IMR-90 (cell line): Measurements from ENCODE around the gene OPA3. TPM values are rescaled to one million over a fixed set of nuclear protein-coding genes. Genes with fewer than 3 reads are reported as not detected.

Experiments used
- ATAC-seq: fragments of 200-7000 bp; cut with Tn5 transposase; 2 replicates; pipeline ENCODE4 v1.9.1; 2020; ENCODE audit warnings: low read depth, mild to moderate bottlenecking, moderate library complexity
- BruUV-seq: library from RNA; stranded (reverse); fragments of 400-500 nt; replicated peaks from 2 replicates; lab custom pipeline; 2021; lab: Mats Ljungman, UMichigan
- CTCF ChIA-PET: fragments of 300-600 bp; formaldehyde crosslinking; extraction: SDS; loops from one replicate; lab custom pipeline; 2021; ENCODE audit warnings: antibody characterized with exemption; lab: Yijun Ruan, JAX
- POLR2A ChIA-PET: fragments of 300-600 bp; sonication (Branson Sonifier 250); formaldehyde crosslinking; loops from one replicate; lab custom pipeline; 2022; ENCODE audit warnings: antibody characterized with exemption; ENCODE audit not compliant: unreplicated experiment; lab: Charles Lee
- DNase-seq: peaks from one replicate; pipeline ENCODE4 v3.0.0; 2013
- H2AFZ ChIP-seq: replicated peaks from 2 replicates; pipeline ENCODE3; 2013; ENCODE audit warnings: low read length, mild to moderate bottlenecking; ENCODE audit not compliant: poor library complexity
- H2AK5ac ChIP-seq: 2 replicates; pipeline ENCODE4 v1.6.1; 2013; ENCODE audit warnings: low read depth, low read length, inconsistent platforms
- H2AK9ac ChIP-seq: replicated peaks from 2 replicates; pipeline ENCODE3; 2013; ENCODE audit warnings: mild to moderate bottlenecking, low read depth, low read length, moderate library complexity; ENCODE audit not compliant: poor library complexity
- H2BK120ac ChIP-seq: 2 replicates; pipeline ENCODE4 v1.6.1; 2013; ENCODE audit warnings: low read depth, low read length, inconsistent platforms
- H2BK15ac ChIP-seq: 3 replicates; pipeline ENCODE4 v1.6.1; 2013; ENCODE audit warnings: low read depth, low read length, inconsistent platforms
- H2BK20ac ChIP-seq: 2 replicates; pipeline ENCODE4 v1.6.1; 2013; ENCODE audit warnings: low read depth, mild to moderate bottlenecking, inconsistent platforms, low read length, moderate library complexity
- H2BK5ac ChIP-seq: 2 replicates; pipeline ENCODE4 v1.6.1; 2013; ENCODE audit warnings: mild to moderate bottlenecking, low read depth, low read length, inconsistent platforms; ENCODE audit not compliant: poor library complexity, severe bottlenecking
- H3K14ac ChIP-seq: replicated peaks from 2 replicates; pipeline ENCODE4 v1.6.1; 2013; ENCODE audit warnings: low read depth, low read length, inconsistent platforms
- H3K18ac ChIP-seq: 2 replicates; pipeline ENCODE4 v1.6.1; 2013; ENCODE audit warnings: low read depth, low read length, control low read depth
- H3K23ac ChIP-seq: 2 replicates; pipeline ENCODE4 v1.6.1; 2013; ENCODE audit warnings: low read depth, low read length, inconsistent platforms
- H3K27ac ChIP-seq: 2 replicates; pipeline ENCODE4 v1.5.1; 2013; ENCODE audit warnings: mild to moderate bottlenecking, control low read depth, low read length; ENCODE audit not compliant: insufficient read depth
- H3K27me3 ChIP-seq: 2 replicates; pipeline ENCODE4 v1.6.1; 2013; ENCODE audit warnings: low read length; ENCODE audit not compliant: control insufficient read depth, insufficient read depth
- H3K36me3 ChIP-seq: 2 replicates; pipeline ENCODE4 v1.6.1; 2013; ENCODE audit warnings: low read length, mixed read lengths; ENCODE audit not compliant: control insufficient read depth, insufficient read depth
- H3K4ac ChIP-seq: 2 replicates; pipeline ENCODE4 v1.6.1; 2013; ENCODE audit warnings: low read depth, low read length, inconsistent platforms
- H3K4me1 ChIP-seq: 2 replicates; pipeline ENCODE4 v1.6.1; 2013; ENCODE audit warnings: low read length, mixed read lengths; ENCODE audit not compliant: control insufficient read depth, insufficient read depth
- H3K4me2 ChIP-seq: 2 replicates; pipeline ENCODE4 v1.6.1; 2013; ENCODE audit warnings: low read depth, mild to moderate bottlenecking, control low read depth, low read length, moderate library complexity
- H3K4me3 ChIP-seq: 2 replicates; pipeline ENCODE4 v1.5.1; 2013; ENCODE audit warnings: low read depth, mild to moderate bottlenecking, control low read depth, low read length, moderate library complexity; ENCODE audit not compliant: insufficient read depth
- H3K56ac ChIP-seq: 2 replicates; pipeline ENCODE4 v1.6.1; 2013; ENCODE audit warnings: low read length, inconsistent platforms; ENCODE audit not compliant: insufficient read depth; ENCODE audit errors: extremely low read depth
- H3K79me1 ChIP-seq, 2 experiments: 2 replicates each; pipeline ENCODE4 v1.6.1; 2013; ENCODE audit warnings: low read length in 2 of 2, inconsistent platforms in 1 of 2, low read depth in 1 of 2
- H3K9ac ChIP-seq: 2 replicates; pipeline ENCODE4 v1.6.1; 2013; ENCODE audit warnings: low read depth, low read length, control low read depth
- H3K9me1 ChIP-seq: 2 replicates; pipeline ENCODE4 v1.6.1; 2013; ENCODE audit warnings: low read length, inconsistent platforms; ENCODE audit not compliant: insufficient read depth
- H3K9me3 ChIP-seq: 2 replicates; pipeline ENCODE4 v1.6.1; 2013; ENCODE audit warnings: low read length; ENCODE audit not compliant: control insufficient read depth, insufficient read depth
- H4K20me1 ChIP-seq: 2 replicates; pipeline ENCODE4 v1.6.1; 2013; ENCODE audit warnings: low read length, inconsistent platforms; ENCODE audit not compliant: insufficient read depth
- H4K5ac ChIP-seq: 2 replicates; pipeline ENCODE4 v1.6.1; 2013; ENCODE audit warnings: mild to moderate bottlenecking, low read depth, low read length, control low read depth
- H4K8ac ChIP-seq, 2 experiments: 2 replicates each; pipeline ENCODE4 v1.6.1; 2013; ENCODE audit warnings: low read depth in 2 of 2, low read length in 2 of 2, control low read depth in 1 of 2, inconsistent platforms in 1 of 2
- H4K91ac ChIP-seq: 2 replicates; pipeline ENCODE4 v1.6.1; 2013; ENCODE audit warnings: low read depth, low read length, inconsistent platforms; ENCODE audit not compliant: insufficient read depth
- FOS ChIP-seq: fragments of 150-350 bp; IDR thresholded peaks from 2 replicates; pipeline ENCODE4 v1.6.1; 2016; ENCODE audit warnings: low read depth, low read length
- MAFK ChIP-seq: IDR thresholded peaks from 2 replicates; pipeline ENCODE4 v1.6.1; 2012; ENCODE audit warnings: low read depth, low read length, improper control_type of control experiment
- WGBS, 2 experiments: methylation state at CpG; one replicate each; pipeline versions ENCODE4 v1.1.5 to v1.1.7; 2013; ENCODE audit warnings: missing lambda C conversion rate in 2 of 2; ENCODE audit not compliant: insufficient read length in 1 of 2; ENCODE audit errors: extremely low coverage in 2 of 2; 5-methylcytosine and 5-hydroxymethylcytosine counted together
- dilution Hi-C: fragments of 300-500 bp; cut with HindIII; formaldehyde crosslinking; loops from one replicate; pipeline ENCODE4 v1.14.3; 2018; ENCODE audit warnings: low sequenced_read_pairs; ENCODE audit not compliant: unreplicated experiment
- in situ Hi-C: fragments of 300-500 bp; cut with MboI; formaldehyde crosslinking; loops from 3 replicates; pipeline ENCODE4 v1.14.3; 2019; ENCODE audit warnings: low sequenced_read_pairs, inconsistent platforms, mixed read lengths
- intact Hi-C: fragments of 100-400 bp; cut with micrococcal nuclease; formaldehyde crosslinking; loops from 2 replicates; pipeline ENCODE4 v1.10.0; 2022
- polyA plus RNA-seq, 3 experiments: library from polyadenylated mRNA; depleted of rRNA; stranded (reverse); fragments of >200 nt; gene quantifications; 2 replicates each; pipeline ENCODE4 v1.2.3, GENCODE V29; 2012; ENCODE audit warnings: low replicate concordance in 1 of 3
- total RNA-seq: library from RNA; depleted of rRNA; stranded (reverse); fragments of >200 nt; gene quantifications from 2 replicates; pipeline ENCODE4 v1.2.3, GENCODE V29; 2012

Gene OPA3
- total and polyA plus RNA-seq, 2 of the 4 experiments (the other 2 are of a cell fraction) = 5.2 to 9.6 TPM

- 75% methylated on average over 1 of the region's 3 CpGs; no CpG with 5 or more reads in 1 of the 2 experiments for WGBS, 2 experiments
- Histone ChIP-seq H3K36me3 (no peaks in the 10 kb centered on the region), H4K20me1 (peaks cover 11% of the 10 kb centered on the region), H4K8ac (peak overlapping the region; percentile 3 to 64; a peak in 3 of 4 replicates), H3K56ac (peak overlapping the region; percentile 24), H3K14ac (peak overlapping the region; percentile 63), H3K4ac (peak overlapping the region; percentile 88), H4K5ac (peak overlapping the region; percentile 44; the same call in 1 of the 2 replicates), H2AK5ac (peak overlapping the region; percentile 85), H2BK20ac (peak overlapping the region; percentile 94), H2BK15ac (peak overlapping the region; percentile 90; the same call in 2 of the 3 replicates), H3K18ac (peak overlapping the region; percentile 75), H3K9me3 (no peaks in the 10 kb centered on the region), H3K4me2 (peak overlapping the region; percentile 26; the same call in 1 of the 2 replicates), H3K4me3 (no peak overlapping the region), H3K23ac (peak overlapping the region; percentile 64; the same call in 1 of the 2 replicates), H3K4me1 (peaks cover 17% of the 10 kb centered on the region), H2AFZ (no peak overlapping the region), H3K27me3 (no peaks in the 10 kb centered on the region), H2BK5ac (peak overlapping the region; percentile 87), H4K91ac (peak overlapping the region; percentile 87), H3K79me1 (peaks cover 35 to 71% of the 10 kb centered on the region in 2 experiments), H2AK9ac (peak overlapping the region; percentile 67), H3K9ac (0 out of 2 replicates have a peak overlapping the region, but pooled peaks have one; percentile 2), H3K9me1 (peaks cover 11% of the 10 kb centered on the region), H2BK120ac (peak overlapping the region; percentile 92), H3K27ac (peak overlapping the region; percentile 72)
- intact Hi-C loops = no loop called here
- dilution Hi-C loops = no loop called here
- ChIA-PET POLR2A (interaction anchor here (0.5 kb wide), 1 partner anchor 41 kb away, joined by 6 read pairs; no protein-coding TSS in a partner anchor), CTCF (interaction anchor here (1.0 kb wide), 1 partner anchor 10 kb away, joined by 3 read pairs; no protein-coding TSS in a partner anchor)
- BruUV-seq = no TSS peak
- in situ Hi-C loops = no loop called here
- peak; percentile 5 for ATAC-seq
- TF ChIP-seq MAFK (no peak), FOS (no peak)
- DNase-seq = no peak
Observed at GRCh38 chr19:45576682-45577081, 7.9 kb downstream of the OPA3 start.
